IMR-90 (cell line): ENCODE measurements around the gene GPER1. TPM values are rescaled to one million over a fixed set of nuclear protein-coding genes. Genes with fewer than 3 reads are reported as not detected.

ENCODE experiments used
- ATAC-seq: fragments of 200-7000 bp; cut with Tn5 transposase; 2 replicates; pipeline ENCODE4 v1.9.1; 2020; ENCODE audit warnings: low read depth, mild to moderate bottlenecking, moderate library complexity
- BruUV-seq: library from RNA; stranded (reverse); fragments of 400-500 nt; replicated peaks from 2 replicates; lab custom pipeline; 2021; lab: Mats Ljungman, UMichigan
- CTCF ChIA-PET: fragments of 300-600 bp; formaldehyde crosslinking; extraction: SDS; loops from one replicate; lab custom pipeline; 2021; ENCODE audit warnings: antibody characterized with exemption; lab: Yijun Ruan, JAX
- POLR2A ChIA-PET: fragments of 300-600 bp; sonication (Branson Sonifier 250); formaldehyde crosslinking; loops from one replicate; lab custom pipeline; 2022; ENCODE audit warnings: antibody characterized with exemption; ENCODE audit not compliant: unreplicated experiment; lab: Charles Lee
- DNase-seq: peaks from one replicate; pipeline ENCODE4 v3.0.0; 2013
- H2AFZ ChIP-seq: replicated peaks from 2 replicates; pipeline ENCODE3; 2013; ENCODE audit warnings: low read length, mild to moderate bottlenecking; ENCODE audit not compliant: poor library complexity
- H2AK5ac ChIP-seq: 2 replicates; pipeline ENCODE4 v1.6.1; 2013; ENCODE audit warnings: low read depth, low read length, inconsistent platforms
- H2AK9ac ChIP-seq: replicated peaks from 2 replicates; pipeline ENCODE3; 2013; ENCODE audit warnings: mild to moderate bottlenecking, low read depth, low read length, moderate library complexity; ENCODE audit not compliant: poor library complexity
- H2BK120ac ChIP-seq: 2 replicates; pipeline ENCODE4 v1.6.1; 2013; ENCODE audit warnings: low read depth, low read length, inconsistent platforms
- H2BK15ac ChIP-seq: 3 replicates; pipeline ENCODE4 v1.6.1; 2013; ENCODE audit warnings: low read depth, low read length, inconsistent platforms
- H2BK20ac ChIP-seq: 2 replicates; pipeline ENCODE4 v1.6.1; 2013; ENCODE audit warnings: low read depth, mild to moderate bottlenecking, inconsistent platforms, low read length, moderate library complexity
- H2BK5ac ChIP-seq: 2 replicates; pipeline ENCODE4 v1.6.1; 2013; ENCODE audit warnings: mild to moderate bottlenecking, low read depth, low read length, inconsistent platforms; ENCODE audit not compliant: poor library complexity, severe bottlenecking
- H3K14ac ChIP-seq: replicated peaks from 2 replicates; pipeline ENCODE4 v1.6.1; 2013; ENCODE audit warnings: low read depth, low read length, inconsistent platforms
- H3K18ac ChIP-seq: 2 replicates; pipeline ENCODE4 v1.6.1; 2013; ENCODE audit warnings: low read depth, low read length, control low read depth
- H3K23ac ChIP-seq: 2 replicates; pipeline ENCODE4 v1.6.1; 2013; ENCODE audit warnings: low read depth, low read length, inconsistent platforms
- H3K27ac ChIP-seq: 2 replicates; pipeline ENCODE4 v1.5.1; 2013; ENCODE audit warnings: mild to moderate bottlenecking, control low read depth, low read length; ENCODE audit not compliant: insufficient read depth
- H3K27me3 ChIP-seq: 2 replicates; pipeline ENCODE4 v1.6.1; 2013; ENCODE audit warnings: low read length; ENCODE audit not compliant: control insufficient read depth, insufficient read depth
- H3K36me3 ChIP-seq: 2 replicates; pipeline ENCODE4 v1.6.1; 2013; ENCODE audit warnings: low read length, mixed read lengths; ENCODE audit not compliant: control insufficient read depth, insufficient read depth
- H3K4ac ChIP-seq: 2 replicates; pipeline ENCODE4 v1.6.1; 2013; ENCODE audit warnings: low read depth, low read length, inconsistent platforms
- H3K4me1 ChIP-seq: 2 replicates; pipeline ENCODE4 v1.6.1; 2013; ENCODE audit warnings: low read length, mixed read lengths; ENCODE audit not compliant: control insufficient read depth, insufficient read depth
- H3K4me2 ChIP-seq: 2 replicates; pipeline ENCODE4 v1.6.1; 2013; ENCODE audit warnings: low read depth, mild to moderate bottlenecking, control low read depth, low read length, moderate library complexity
- H3K4me3 ChIP-seq: 2 replicates; pipeline ENCODE4 v1.5.1; 2013; ENCODE audit warnings: low read depth, mild to moderate bottlenecking, control low read depth, low read length, moderate library complexity; ENCODE audit not compliant: insufficient read depth
- H3K56ac ChIP-seq: 2 replicates; pipeline ENCODE4 v1.6.1; 2013; ENCODE audit warnings: low read length, inconsistent platforms; ENCODE audit not compliant: insufficient read depth; ENCODE audit errors: extremely low read depth
- H3K79me1 ChIP-seq, 2 experiments: 2 replicates each; pipeline ENCODE4 v1.6.1; 2013; ENCODE audit warnings: low read length in 2 of 2, inconsistent platforms in 1 of 2, low read depth in 1 of 2
- H3K9ac ChIP-seq: 2 replicates; pipeline ENCODE4 v1.6.1; 2013; ENCODE audit warnings: low read depth, low read length, control low read depth
- H3K9me1 ChIP-seq: 2 replicates; pipeline ENCODE4 v1.6.1; 2013; ENCODE audit warnings: low read length, inconsistent platforms; ENCODE audit not compliant: insufficient read depth
- H3K9me3 ChIP-seq: 2 replicates; pipeline ENCODE4 v1.6.1; 2013; ENCODE audit warnings: low read length; ENCODE audit not compliant: control insufficient read depth, insufficient read depth
- H4K20me1 ChIP-seq: 2 replicates; pipeline ENCODE4 v1.6.1; 2013; ENCODE audit warnings: low read length, inconsistent platforms; ENCODE audit not compliant: insufficient read depth
- H4K5ac ChIP-seq: 2 replicates; pipeline ENCODE4 v1.6.1; 2013; ENCODE audit warnings: mild to moderate bottlenecking, low read depth, low read length, control low read depth
- H4K8ac ChIP-seq, 2 experiments: 2 replicates each; pipeline ENCODE4 v1.6.1; 2013; ENCODE audit warnings: low read depth in 2 of 2, low read length in 2 of 2, control low read depth in 1 of 2, inconsistent platforms in 1 of 2
- H4K91ac ChIP-seq: 2 replicates; pipeline ENCODE4 v1.6.1; 2013; ENCODE audit warnings: low read depth, low read length, inconsistent platforms; ENCODE audit not compliant: insufficient read depth
- CEBPB ChIP-seq: IDR thresholded peaks from 2 replicates; pipeline ENCODE4 v1.6.1; 2012; ENCODE audit warnings: low read depth, low read length, improper control_type of control experiment
- FOS ChIP-seq: fragments of 150-350 bp; IDR thresholded peaks from 2 replicates; pipeline ENCODE4 v1.6.1; 2016; ENCODE audit warnings: low read depth, low read length
- MAFK ChIP-seq: IDR thresholded peaks from 2 replicates; pipeline ENCODE4 v1.6.1; 2012; ENCODE audit warnings: low read depth, low read length, improper control_type of control experiment
- MAZ ChIP-seq: IDR thresholded peaks from 2 replicates; pipeline ENCODE4 v1.6.1; 2012; ENCODE audit warnings: low read depth, mild to moderate bottlenecking, low read length, improper control_type of control experiment, moderate library complexity, borderline replicate concordance
- MXI1 ChIP-seq: IDR thresholded peaks from 2 replicates; pipeline ENCODE4 v1.6.1; 2012; ENCODE audit warnings: low read depth, mild to moderate bottlenecking, low read length, moderate library complexity, borderline replicate concordance
- NFE2L2 ChIP-seq: fragments of 150-350 bp; IDR thresholded peaks from 2 replicates; pipeline ENCODE4 v1.6.1; 2016; ENCODE audit warnings: low read depth, mild to moderate bottlenecking, low read length
- RAD21 ChIP-seq: IDR thresholded peaks from 2 replicates; pipeline ENCODE4 v1.6.1; 2012; ENCODE audit warnings: low read length, improper control_type of control experiment
- RCOR1 ChIP-seq: IDR thresholded peaks from 2 replicates; pipeline ENCODE4 v1.6.1; 2012; ENCODE audit warnings: mild to moderate bottlenecking, low read length, improper control_type of control experiment; ENCODE audit not compliant: insufficient replicate concordance
- RFX5 ChIP-seq: IDR thresholded peaks from 2 replicates; pipeline ENCODE4 v1.8.0; 2012; ENCODE audit warnings: low read depth, mild to moderate bottlenecking, low read length, moderate library complexity
- SMC3 ChIP-seq: fragments of 150-350 bp; IDR thresholded peaks from 2 replicates; pipeline ENCODE4 v1.6.1; 2016; ENCODE audit warnings: low read depth, mild to moderate bottlenecking, antibody characterized with exemption, low read length, moderate library complexity
- WGBS, 2 experiments: methylation state at CpG; one replicate each; pipeline versions ENCODE4 v1.1.5 to v1.1.7; 2013; ENCODE audit warnings: missing lambda C conversion rate in 2 of 2; ENCODE audit not compliant: insufficient read length in 1 of 2; ENCODE audit errors: extremely low coverage in 2 of 2; 5-methylcytosine and 5-hydroxymethylcytosine counted together
- dilution Hi-C: fragments of 300-500 bp; cut with HindIII; formaldehyde crosslinking; loops from one replicate; pipeline ENCODE4 v1.14.3; 2018; ENCODE audit warnings: low sequenced_read_pairs; ENCODE audit not compliant: unreplicated experiment
- in situ Hi-C: fragments of 300-500 bp; cut with MboI; formaldehyde crosslinking; loops from 3 replicates; pipeline ENCODE4 v1.14.3; 2019; ENCODE audit warnings: low sequenced_read_pairs, inconsistent platforms, mixed read lengths
- intact Hi-C: fragments of 100-400 bp; cut with micrococcal nuclease; formaldehyde crosslinking; loops from 2 replicates; pipeline ENCODE4 v1.10.0; 2022
- polyA plus RNA-seq, 3 experiments: library from polyadenylated mRNA; depleted of rRNA; stranded (reverse); fragments of >200 nt; gene quantifications; 2 replicates each; pipeline ENCODE4 v1.2.3, GENCODE V29; 2012; ENCODE audit warnings: low replicate concordance in 1 of 3
- total RNA-seq: library from RNA; depleted of rRNA; stranded (reverse); fragments of >200 nt; gene quantifications from 2 replicates; pipeline ENCODE4 v1.2.3, GENCODE V29; 2012

The GPER1 gene
- total and polyA plus RNA-seq, 2 of the 4 experiments (the other 2 are of a cell fraction): 2.0 to 5.8 TPM

DNA sequence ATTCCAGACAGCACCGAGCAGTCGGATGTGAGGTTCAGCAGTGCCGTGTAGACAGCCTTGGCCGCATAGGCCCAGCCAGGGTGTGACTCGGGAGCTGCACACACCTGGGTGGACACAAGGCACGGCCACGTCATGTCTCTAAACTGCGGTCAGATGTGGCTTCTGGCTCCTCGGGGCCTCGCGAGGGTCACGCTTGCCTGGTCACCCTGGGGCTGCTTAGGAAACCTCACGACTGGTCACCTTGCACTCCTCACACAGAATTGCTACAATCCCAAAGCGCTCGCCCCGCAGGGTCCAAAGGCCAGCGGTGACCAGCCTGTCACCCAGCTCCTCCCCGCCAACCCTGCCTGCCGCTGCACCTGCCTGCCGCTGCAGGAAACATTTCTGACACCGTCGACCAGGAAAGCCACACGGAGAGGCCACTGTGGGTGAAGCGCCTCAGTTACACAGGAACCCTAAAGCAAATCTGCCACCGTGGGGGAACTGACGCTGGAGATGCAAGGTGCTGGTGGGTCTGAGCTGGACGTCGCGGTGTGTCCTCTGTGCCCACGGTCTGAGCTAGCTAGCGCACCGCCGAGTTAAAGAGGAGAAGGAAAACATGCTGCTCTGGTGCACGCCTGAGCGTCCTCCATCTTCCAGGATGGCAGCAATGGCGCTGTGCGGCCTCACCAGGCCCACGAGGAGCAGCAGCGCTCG is 5.0 kb downstream of the GPER1 start:
- H4K5ac ChIP-seq: no peak overlapping the region
- H2BK15ac ChIP-seq: no peak overlapping the region
- no peak overlapping the region for H3K18ac ChIP-seq
- ATAC-seq: no peak
- no peak overlapping the region for H3K23ac ChIP-seq
- H3K79me1 ChIP-seq: peaks cover 0 to 22% of the 10 kb centered on the region in 2 experiments; a peak in 2 of 4 replicates
- WGBS, 2 experiments: 87% methylated on average over 34 of the region's 40 CpGs; no CpG with 5 or more reads in 1 of the 2 experiments
- H3K56ac ChIP-seq: no peak overlapping the region
- no peaks in the 10 kb centered on the region for H3K27me3 ChIP-seq
- H2AK5ac ChIP-seq: no peak overlapping the region
- H2AFZ ChIP-seq: no peak overlapping the region
- no peak overlapping the region for H2BK5ac ChIP-seq
- no peak overlapping the region for H3K4me2 ChIP-seq
- no peak for DNase-seq
- peaks cover 13% of the 10 kb centered on the region for H3K4me1 ChIP-seq
- ChIA-PET CTCF (no interaction called here), POLR2A (no interaction called here)
- H3K36me3 ChIP-seq: peaks cover 4% of the 10 kb centered on the region; the same call in 1 of the 2 replicates
- no peak overlapping the region for H3K14ac ChIP-seq
- BruUV-seq: no TSS peak
- H3K4me3 ChIP-seq: no peak overlapping the region
- no peak overlapping the region for H4K8ac ChIP-seq
- H3K9me3 ChIP-seq: no peaks in the 10 kb centered on the region
- H2AK9ac ChIP-seq: no peak overlapping the region
- peaks cover 7% of the 10 kb centered on the region for H3K9me1 ChIP-seq
- no peak overlapping the region for H3K9ac ChIP-seq
- H2BK20ac ChIP-seq: no peak overlapping the region
- H3K4ac ChIP-seq: no peak overlapping the region
- peaks cover 3% of the 10 kb centered on the region for H4K20me1 ChIP-seq
- intact Hi-C loops: no loop called here
- no peak overlapping the region for H4K91ac ChIP-seq
- H3K27ac ChIP-seq: no peak overlapping the region
- dilution Hi-C loops: no loop called here
- no peak overlapping the region for H2BK120ac ChIP-seq
- TF ChIP-seq FOS (no peak), MAFK (no peak), MAZ (no peak), NFE2L2 (no peak), CEBPB (no peak), MXI1 (no peak), RAD21 (no peak), RCOR1 (no peak), SMC3 (no peak), RFX5 (no peak)
- in situ Hi-C loops: no loop called here
